Measurements from ENCODE around the gene DBT.

The DBT gene

DNA sequence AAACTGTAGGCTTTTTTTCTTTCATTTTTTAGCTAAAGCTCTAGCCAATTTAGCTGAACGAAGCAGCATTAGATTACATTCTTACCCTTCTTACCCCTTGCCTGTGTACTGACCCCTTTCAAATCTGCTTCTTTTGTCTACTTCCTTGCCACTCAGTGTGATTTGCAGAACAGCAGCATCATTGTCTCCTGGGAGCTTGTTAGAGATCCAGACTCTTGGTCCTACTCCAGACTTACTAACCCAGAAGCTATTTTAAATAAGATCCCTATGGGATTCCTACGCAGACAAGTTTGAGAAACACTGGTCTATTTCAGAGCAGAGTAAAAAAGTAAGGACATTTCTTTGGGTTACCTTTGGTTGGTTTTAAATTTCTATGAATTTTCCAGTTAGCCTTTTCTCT lies 85.4 kb downstream of the DBT start:
- no peak for DNase-seq
- no peaks in the 10 kb centered on the region for H3K9me3 ChIP-seq (ENCODE audit: insufficient read depth, low read length, severe bottlenecking)
- no peaks in the 10 kb centered on the region for H3K36me3 ChIP-seq (ENCODE audit: insufficient read depth, low read length)
- no peak overlapping the region for H3K27ac ChIP-seq (ENCODE audit: low read length)
- H4K20me1 ChIP-seq (ENCODE audit: insufficient read depth, low read length), result no peaks in the 10 kb centered on the region
- H3K4me2 ChIP-seq (ENCODE audit: insufficient read depth, low read length), result no peak overlapping the region
- H2AFZ ChIP-seq (ENCODE audit: low read depth, low read length), result no peak overlapping the region
- TF ChIP-seq EZH2 (IDR thresholded peaks at IDR 0.05; ENCODE audit: borderline replicate concordance, low read depth, low read length, severe bottlenecking), result no peak
- TF ChIP-seq, protein P1, sequence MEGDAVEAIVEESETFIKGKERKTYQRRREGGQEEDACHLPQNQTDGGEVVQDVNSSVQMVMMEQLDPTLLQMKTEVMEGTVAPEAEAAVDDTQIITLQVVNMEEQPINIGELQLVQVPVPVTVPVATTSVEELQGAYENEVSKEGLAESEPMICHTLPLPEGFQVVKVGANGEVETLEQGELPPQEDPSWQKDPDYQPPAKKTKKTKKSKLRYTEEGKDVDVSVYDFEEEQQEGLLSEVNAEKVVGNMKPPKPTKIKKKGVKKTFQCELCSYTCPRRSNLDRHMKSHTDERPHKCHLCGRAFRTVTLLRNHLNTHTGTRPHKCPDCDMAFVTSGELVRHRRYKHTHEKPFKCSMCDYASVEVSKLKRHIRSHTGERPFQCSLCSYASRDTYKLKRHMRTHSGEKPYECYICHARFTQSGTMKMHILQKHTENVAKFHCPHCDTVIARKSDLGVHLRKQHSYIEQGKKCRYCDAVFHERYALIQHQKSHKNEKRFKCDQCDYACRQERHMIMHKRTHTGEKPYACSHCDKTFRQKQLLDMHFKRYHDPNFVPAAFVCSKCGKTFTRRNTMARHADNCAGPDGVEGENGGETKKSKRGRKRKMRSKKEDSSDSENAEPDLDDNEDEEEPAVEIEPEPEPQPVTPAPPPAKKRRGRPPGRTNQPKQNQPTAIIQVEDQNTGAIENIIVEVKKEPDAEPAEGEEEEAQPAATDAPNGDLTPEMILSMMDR (IDR thresholded peaks at IDR 0.05; ENCODE audit: borderline replicate concordance, extremely low read depth, low read length, poor library complexity, severe bottlenecking), result no peak
- H3K4me3 ChIP-seq (ENCODE audit: low read depth in 1 of 2, low read length in 2 of 2), result no peak overlapping the region
- no peak for ATAC-seq (ENCODE audit: insufficient read depth, low read depth)
- no peaks in the 10 kb centered on the region for H3K27me3 ChIP-seq (ENCODE audit: insufficient read depth, low read length, poor library complexity)
- no peak overlapping the region for H3K9ac ChIP-seq (ENCODE audit: low read depth, low read length)
- H3K4me1 ChIP-seq (ENCODE audit: insufficient read depth, low read length), result no peaks in the 10 kb centered on the region
- no peaks in the 10 kb centered on the region for H3K79me2 ChIP-seq (ENCODE audit: insufficient read depth, low read length)

GRCh38 chr1:100162881-100163280 lies 86.8 kb downstream of the DBT start:
- no peaks in the 10 kb centered on the region for H3K9me3 ChIP-seq (ENCODE audit: insufficient read depth, low read length, severe bottlenecking)
- no peak overlapping the region for H3K4me3 ChIP-seq (ENCODE audit: low read depth in 1 of 2, low read length in 2 of 2)
- no peaks in the 10 kb centered on the region for H3K4me1 ChIP-seq (ENCODE audit: insufficient read depth, low read length)

DNA sequence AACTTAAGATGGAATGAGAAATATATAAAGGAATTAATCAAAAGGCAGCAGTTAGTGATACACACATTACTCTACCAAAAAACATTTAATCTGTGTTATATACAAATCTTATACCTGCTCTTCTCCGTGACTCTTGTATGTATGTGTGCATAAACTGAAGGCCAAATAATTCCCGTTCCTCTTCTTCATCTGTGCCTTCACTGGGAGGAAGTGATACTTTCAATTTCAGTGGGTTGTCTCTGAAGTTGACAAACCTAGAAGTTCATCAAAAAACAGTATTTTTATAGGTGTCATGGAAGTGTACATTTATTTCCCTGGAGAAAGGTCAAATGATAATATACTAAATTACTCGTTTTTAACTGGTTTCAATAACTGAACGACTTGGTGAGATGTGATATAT lies 97.4 kb downstream of the DBT start:
- H3K27me3 ChIP-seq (ENCODE audit: insufficient read depth, low read length, poor library complexity), result no peaks in the 10 kb centered on the region
- no peak overlapping the region for H2AFZ ChIP-seq (ENCODE audit: low read depth, low read length)
- no peaks in the 10 kb centered on the region for H3K79me2 ChIP-seq (ENCODE audit: insufficient read depth, low read length)
- H3K9ac ChIP-seq (ENCODE audit: low read depth, low read length), result no peak overlapping the region
- H3K36me3 ChIP-seq (ENCODE audit: insufficient read depth, low read length), result peaks cover 27% of the 10 kb centered on the region
- TF ChIP-seq, protein P1 (IDR thresholded peaks at IDR 0.05; ENCODE audit: borderline replicate concordance, extremely low read depth, low read length, poor library complexity, severe bottlenecking), result no peak
- TF ChIP-seq EZH2 (IDR thresholded peaks at IDR 0.05; ENCODE audit: borderline replicate concordance, low read depth, low read length, severe bottlenecking), result no peak
- H3K4me3 ChIP-seq (ENCODE audit: low read depth in 1 of 2, low read length in 2 of 2), result no peak overlapping the region
- no peaks in the 10 kb centered on the region for H3K4me1 ChIP-seq (ENCODE audit: insufficient read depth, low read length)
- H3K9me3 ChIP-seq (ENCODE audit: insufficient read depth, low read length, severe bottlenecking), result no peaks in the 10 kb centered on the region
- no peaks in the 10 kb centered on the region for H4K20me1 ChIP-seq (ENCODE audit: insufficient read depth, low read length)
- ATAC-seq (ENCODE audit: insufficient read depth, low read depth) (no peak), DNase-seq (no peak)
- H3K27ac ChIP-seq (ENCODE audit: low read length), result no peak overlapping the region
- no peak overlapping the region for H3K4me2 ChIP-seq (ENCODE audit: insufficient read depth, low read length)

More at GRCh38 chr1:100162881-100163280, 86.8 kb downstream of the DBT start:
- TF ChIP-seq, protein P1 (IDR thresholded peaks at IDR 0.05; ENCODE audit: borderline replicate concordance, extremely low read depth, low read length, poor library complexity, severe bottlenecking), result no peak
- TF ChIP-seq EZH2 (IDR thresholded peaks at IDR 0.05; ENCODE audit: borderline replicate concordance, low read depth, low read length, severe bottlenecking), result no peak
- Histone ChIP-seq H3K79me2 (ENCODE audit: insufficient read depth, low read length) (no peaks in the 10 kb centered on the region), H3K9ac (ENCODE audit: low read depth, low read length) (no peak overlapping the region), H4K20me1 (ENCODE audit: insufficient read depth, low read length) (no peaks in the 10 kb centered on the region), H3K36me3 (ENCODE audit: insufficient read depth, low read length) (no peaks in the 10 kb centered on the region), H2AFZ (ENCODE audit: low read depth, low read length) (no peak overlapping the region), H3K27me3 (ENCODE audit: insufficient read depth, low read length, poor library complexity) (no peaks in the 10 kb centered on the region), H3K4me2 (ENCODE audit: insufficient read depth, low read length) (no peak overlapping the region), H3K27ac (ENCODE audit: low read length) (no peak overlapping the region)
- ATAC-seq (ENCODE audit: insufficient read depth, low read depth) (no peak), DNase-seq (no peak)

- Histone ChIP-seq H3K4me1 (ENCODE audit: insufficient read depth, low read length) (no peaks in the 10 kb centered on the region), H3K27ac (ENCODE audit: low read length) (no peak overlapping the region), H3K9ac (ENCODE audit: low read depth, low read length) (no peak overlapping the region), H3K27me3 (ENCODE audit: insufficient read depth, low read length, poor library complexity) (no peaks in the 10 kb centered on the region), H3K4me2 (ENCODE audit: insufficient read depth, low read length) (no peak overlapping the region), H3K9me3 (ENCODE audit: insufficient read depth, low read length, severe bottlenecking) (no peaks in the 10 kb centered on the region), H2AFZ (ENCODE audit: low read depth, low read length) (no peak overlapping the region), H3K36me3 (ENCODE audit: insufficient read depth, low read length) (peaks cover 32% of the 10 kb centered on the region), H3K79me2 (ENCODE audit: insufficient read depth, low read length) (no peaks in the 10 kb centered on the region), H4K20me1 (ENCODE audit: insufficient read depth, low read length) (no peaks in the 10 kb centered on the region), H3K4me3 (ENCODE audit: low read depth in 1 of 2, low read length in 2 of 2) (no peak overlapping the region)
- no peak for DNase-seq
- TF ChIP-seq, protein P1 (IDR thresholded peaks at IDR 0.05; ENCODE audit: borderline replicate concordance, extremely low read depth, low read length, poor library complexity, severe bottlenecking), result no peak
- TF ChIP-seq EZH2 (IDR thresholded peaks at IDR 0.05; ENCODE audit: borderline replicate concordance, low read depth, low read length, severe bottlenecking), result no peak
- ATAC-seq (ENCODE audit: insufficient read depth, low read depth), result no peak
These were observed 98.0 kb downstream of the DBT start for GRCh38 chr1:100151679-100152078.
